HG03196 (cell line): ENCODE measurements around the gene PPP2R1B.
A peak's percentile ranks its signal among the peaks of the same experiment; 100 is the strongest.

Experiments used
- ATAC-seq: cut with Tn5 transposase; IDR thresholded peaks from one replicate; pipeline ENCODE4 v1.9.1; 2021; ENCODE audit not compliant: unreplicated experiment

Gene PPP2R1B

GRCh38 chr11:111765984-111766833 is at the start of gene PPP2R1B:
Gene PPP2R1B (minus strand): TSS chr11:111766389. CDS start chr11:111766361, 28 bp downstream.
- ATAC-seq = peak; percentile 81

GRCh38 chr11:111815489-111815888 is 49.3 kb upstream of the PPP2R1B start:
- no peak for ATAC-seq

GRCh38 chr11:111814557-111815320 is 48.5 kb upstream of the PPP2R1B start:
- no peak for ATAC-seq

- ATAC-seq = no peak
These were observed 47.9 kb upstream of the PPP2R1B start for GRCh38 chr11:111814106-111814505.

GRCh38 chr11:111812211-111812610 is 46.0 kb upstream of the PPP2R1B start:
- no peak for ATAC-seq

GRCh38 chr11:111811445-111811844 is 45.3 kb upstream of the PPP2R1B start:
- ATAC-seq = no peak

- no peak for ATAC-seq
These were observed 42.6 kb upstream of the PPP2R1B start for GRCh38 chr11:111808834-111809233.

- no peak for ATAC-seq
These were observed 41.9 kb upstream of the PPP2R1B start for GRCh38 chr11:111808063-111808588.

- ATAC-seq = no peak
These were observed 40.9 kb upstream of the PPP2R1B start for GRCh38 chr11:111807076-111807475.

- ATAC-seq = no peak
These were observed 34.9 kb upstream of the PPP2R1B start for GRCh38 chr11:111801135-111801534.

GRCh38 chr11:111798279-111798678 is 32.1 kb upstream of the PPP2R1B start:
- no peak for ATAC-seq

GRCh38 chr11:111797145-111797581 is 31.0 kb upstream of the PPP2R1B start:
- no peak for ATAC-seq

- no peak for ATAC-seq
These were observed 30.5 kb upstream of the PPP2R1B start for GRCh38 chr11:111796696-111797095.

- no peak for ATAC-seq
These were observed 29.3 kb upstream of the PPP2R1B start for GRCh38 chr11:111795334-111795985.

GRCh38 chr11:111793863-111794262 is 27.7 kb upstream of the PPP2R1B start:
- ATAC-seq = no peak

GRCh38 chr11:111792955-111793500 is 26.8 kb upstream of the PPP2R1B start:
- ATAC-seq = no peak

GRCh38 chr11:111792314-111792713 is 26.1 kb upstream of the PPP2R1B start:
- ATAC-seq = no peak

GRCh38 chr11:111788464-111788863 is 22.3 kb upstream of the PPP2R1B start:
- ATAC-seq = no peak

GRCh38 chr11:111788051-111788450 is 21.9 kb upstream of the PPP2R1B start:
- ATAC-seq = no peak

- ATAC-seq = no peak
These were observed 19.8 kb upstream of the PPP2R1B start for GRCh38 chr11:111785886-111786412.

GRCh38 chr11:111785076-111785475 is 18.9 kb upstream of the PPP2R1B start:
- no peak for ATAC-seq
